HG03108 (cell line): Measurements from ENCODE around the gene HMGN5.

ENCODE experiments used
- ATAC-seq: cut with Tn5 transposase; IDR thresholded peaks from one replicate; pipeline ENCODE4 v1.9.1; 2021; ENCODE audit warnings: moderate library complexity; ENCODE audit not compliant: unreplicated experiment

The HMGN5 gene

GRCh38 chrX:81120936-81121371 lies 80.8 kb downstream of the HMGN5 start:
- ATAC-seq, result peak; percentile 51

DNA sequence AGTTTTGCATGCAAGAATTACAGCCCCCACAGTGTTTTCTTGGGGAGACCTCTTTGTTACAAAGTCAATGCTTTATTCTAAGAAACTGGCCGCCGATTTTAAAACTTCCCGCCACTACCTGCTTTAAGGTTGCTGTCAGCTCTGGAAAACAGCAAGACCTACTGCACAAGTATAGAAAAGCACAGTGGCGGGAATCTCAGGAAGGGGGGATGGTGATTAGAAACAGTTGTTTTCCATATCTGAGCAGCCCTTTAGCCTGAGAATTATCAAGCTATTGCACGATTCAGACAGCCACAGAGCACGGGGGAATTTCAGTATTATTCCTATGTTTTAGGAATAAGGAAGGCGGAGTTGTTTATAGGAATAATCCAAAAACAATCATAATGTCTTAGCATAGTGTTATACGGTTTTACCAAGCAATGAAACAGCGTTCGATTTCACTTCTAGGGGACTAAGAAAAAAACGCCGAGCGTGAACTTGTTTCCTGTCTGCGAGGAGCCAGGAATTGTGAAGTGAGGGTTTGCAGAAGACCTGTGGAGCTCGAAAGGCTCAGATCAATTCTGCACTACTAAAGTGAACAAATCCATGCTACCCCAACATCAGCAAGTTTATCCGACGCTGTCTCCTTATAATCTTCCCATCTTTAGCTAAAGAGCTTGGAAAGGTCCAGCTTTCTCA lies 81.3 kb downstream of the HMGN5 start:
- ATAC-seq, result peak; percentile 20

GRCh38 chrX:81114757-81115156 lies 87.0 kb downstream of the HMGN5 start:
- no peak for ATAC-seq

DNA sequence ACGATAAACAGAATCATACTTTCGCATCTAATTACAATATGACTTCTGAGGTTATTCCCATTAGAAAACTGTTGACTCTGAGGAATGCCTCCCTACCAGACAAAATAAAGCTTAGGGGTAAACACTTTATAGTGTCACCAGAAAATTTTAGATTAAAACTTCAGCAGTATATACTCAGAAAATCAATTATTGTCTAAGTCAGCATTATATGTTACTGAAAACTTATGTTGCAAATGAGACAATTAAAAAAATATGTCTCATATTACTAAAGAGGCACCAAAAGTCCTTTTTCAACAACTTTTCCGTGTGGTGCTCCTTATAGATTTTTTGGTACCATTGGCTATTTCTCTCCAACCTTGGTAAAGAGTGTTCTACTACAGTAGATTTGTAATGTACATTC lies 91.4 kb downstream of the HMGN5 start:
- ATAC-seq, result no peak

DNA sequence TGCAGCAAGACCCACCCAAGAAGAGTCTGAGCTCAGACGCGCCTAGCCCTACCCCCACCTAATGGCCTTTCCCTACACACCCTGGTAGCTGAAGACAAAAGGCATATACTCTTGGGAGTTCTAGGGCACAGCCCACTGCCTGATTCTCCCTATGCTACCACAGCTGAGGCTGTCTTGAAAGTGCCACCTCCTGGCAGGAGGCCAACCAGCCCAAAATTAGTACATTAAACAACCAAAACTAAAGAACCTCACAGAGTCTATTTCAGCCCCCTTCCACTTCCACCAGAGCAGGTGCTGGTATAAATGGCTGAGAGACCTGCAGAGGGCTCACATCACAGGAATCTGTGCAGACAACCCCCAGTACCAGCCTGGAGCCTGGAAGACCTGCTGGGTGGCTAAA lies 119.1 kb downstream of the HMGN5 start:
- no peak for ATAC-seq
